Muscle layer of duodenum (tissue), 2 donors: ENCODE data around the gene OR6C65.

Source experiments
- H3K27ac ChIP-seq: one replicate; pipeline ENCODE4 v1.7.0; 2013; ENCODE audit warnings: mild to moderate bottlenecking, low read length
- H3K27me3 ChIP-seq: one replicate; pipeline ENCODE4 v1.7.0; 2013; ENCODE audit warnings: low read depth, mild to moderate bottlenecking, control low read depth, low read length
- H3K36me3 ChIP-seq, 2 donors: one replicate each; pipeline ENCODE4 v1.7.0; 2013; ENCODE audit warnings: low read length in 2 of 2, control low read depth in 1 of 2, mild to moderate bottlenecking in 1 of 2; ENCODE audit not compliant: insufficient read depth in 2 of 2, control insufficient read depth in 1 of 2
- H3K4me1 ChIP-seq, 2 donors: one replicate each; pipeline ENCODE4 v1.7.0; 2013; ENCODE audit warnings: low read length in 2 of 2, mild to moderate bottlenecking in 2 of 2, control low read depth in 1 of 2, moderate library complexity in 1 of 2; ENCODE audit not compliant: insufficient read depth in 2 of 2, control insufficient read depth in 1 of 2
- H3K4me3 ChIP-seq, 2 donors: one replicate each; pipeline ENCODE4 v1.7.0; 2013; ENCODE audit warnings: low read length in 2 of 2, low read depth in 1 of 2, mild to moderate bottlenecking in 1 of 2
- H3K9me3 ChIP-seq, 2 donors: one replicate each; pipeline ENCODE4 v1.7.0; 2013; ENCODE audit warnings: low read length in 2 of 2, control low read depth in 1 of 2, mild to moderate bottlenecking in 1 of 2; ENCODE audit not compliant: control insufficient read depth in 1 of 2
- donor health status: healthy.

OR6C65 gene

GRCh38 chr12:55448825-55449224, 48.5 kb downstream of the OR6C65 start:
- H3K27ac ChIP-seq = no peak overlapping the region
- no peaks in the 10 kb centered on the region for H3K36me3 ChIP-seq
- no peaks in the 10 kb centered on the region for H3K27me3 ChIP-seq
- H3K9me3 ChIP-seq = no peaks in the 10 kb centered on the region
- H3K4me1 ChIP-seq = no peaks in the 10 kb centered on the region
- H3K4me3 ChIP-seq = no peak overlapping the region
